Vagina (tissue), 2 donors: ENCODE data around the gene ZNF12.

Experiments
- POLR2A ChIP-seq, 2 donors: fragments of 450-650 bp; IDR thresholded peaks; one replicate each; pipeline ENCODE4 v1.6.1; 2017; ENCODE audit warnings: antibody characterized with exemption in 2 of 2, mild to moderate bottlenecking in 2 of 2, moderate library complexity in 2 of 2
- POLR2AphosphoS5 ChIP-seq, 2 donors: sonication (generic); formaldehyde crosslinking; IDR thresholded peaks; one replicate each; pipeline ENCODE4 v1.9.0; 2017; ENCODE audit warnings: antibody characterized with exemption in 2 of 2, mild to moderate bottlenecking in 2 of 2, low read depth in 1 of 2; ENCODE audit not compliant: insufficient read depth in 1 of 2
- TF ChIP-seq, protein P1 (sequence below), 3 experiments: fragments of 450-650 bp in 2 of 3; fragments of 200-600 bp in 1 of 3; sonication (generic) in 1 of 3; IDR thresholded peaks; one replicate each; pipeline ENCODE4 v1.5.1; 2017 to 2019; ENCODE audit warnings: antibody characterized with exemption in 3 of 3, mild to moderate bottlenecking in 2 of 3, moderate library complexity in 2 of 3

DNA sequence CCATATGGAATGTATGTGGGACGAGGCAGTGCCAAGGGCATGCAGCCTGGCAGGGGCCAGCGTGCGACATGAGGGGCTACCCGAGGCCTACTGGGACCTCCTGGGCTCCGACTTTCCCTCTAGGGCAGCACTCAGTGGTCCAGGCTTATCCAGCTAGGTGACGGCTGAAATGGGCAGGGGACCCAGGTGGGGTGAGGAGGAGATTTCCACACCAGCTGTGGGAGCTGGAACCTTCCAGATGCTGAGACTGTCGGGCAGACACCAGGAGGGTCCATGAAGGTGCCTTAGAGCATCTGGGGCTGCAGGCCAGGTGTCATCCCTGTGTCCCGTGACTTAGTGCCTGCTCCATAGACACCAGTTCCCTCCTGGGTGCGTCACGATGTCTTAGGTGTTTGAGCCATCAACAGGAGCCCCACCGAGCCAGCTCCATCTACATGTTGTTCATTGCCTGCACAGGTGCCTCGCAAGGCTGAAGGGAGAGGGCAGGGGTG is 56.2 kb downstream of the ZNF12 start:
- TF ChIP-seq, protein P1, sequence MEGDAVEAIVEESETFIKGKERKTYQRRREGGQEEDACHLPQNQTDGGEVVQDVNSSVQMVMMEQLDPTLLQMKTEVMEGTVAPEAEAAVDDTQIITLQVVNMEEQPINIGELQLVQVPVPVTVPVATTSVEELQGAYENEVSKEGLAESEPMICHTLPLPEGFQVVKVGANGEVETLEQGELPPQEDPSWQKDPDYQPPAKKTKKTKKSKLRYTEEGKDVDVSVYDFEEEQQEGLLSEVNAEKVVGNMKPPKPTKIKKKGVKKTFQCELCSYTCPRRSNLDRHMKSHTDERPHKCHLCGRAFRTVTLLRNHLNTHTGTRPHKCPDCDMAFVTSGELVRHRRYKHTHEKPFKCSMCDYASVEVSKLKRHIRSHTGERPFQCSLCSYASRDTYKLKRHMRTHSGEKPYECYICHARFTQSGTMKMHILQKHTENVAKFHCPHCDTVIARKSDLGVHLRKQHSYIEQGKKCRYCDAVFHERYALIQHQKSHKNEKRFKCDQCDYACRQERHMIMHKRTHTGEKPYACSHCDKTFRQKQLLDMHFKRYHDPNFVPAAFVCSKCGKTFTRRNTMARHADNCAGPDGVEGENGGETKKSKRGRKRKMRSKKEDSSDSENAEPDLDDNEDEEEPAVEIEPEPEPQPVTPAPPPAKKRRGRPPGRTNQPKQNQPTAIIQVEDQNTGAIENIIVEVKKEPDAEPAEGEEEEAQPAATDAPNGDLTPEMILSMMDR (IDR thresholded peaks at IDR 0.05), result no peak
- TF ChIP-seq POLR2A (IDR thresholded peaks at IDR 0.05), result no peak
- TF ChIP-seq POLR2AphosphoS5 (IDR thresholded peaks at IDR 0.05; ENCODE audit: insufficient read depth in 1 of 2, low read depth in 1 of 2), result no peak
